OCI-LY3 (cell line): Measurements from ENCODE around the gene TLL2.

Experiments
- H2AFZ ChIP-seq: fragments of 200-600, 300-600 bp; shearing (Covaris generic); 2 replicates; pipeline ENCODE4 v1.6.0; 2014; ENCODE audit warnings: antibody characterized with exemption, low read depth, low read length
- H3K27ac ChIP-seq: fragments of 200-600, 300-600 bp; sonication (generic); 2 replicates; pipeline ENCODE4 v1.5.1; 2014; ENCODE audit warnings: mild to moderate bottlenecking, low read length, moderate library complexity, mixed read lengths
- H3K27me3 ChIP-seq: fragments of 200-600, 300-600 bp; sonication (generic); 2 replicates; pipeline ENCODE4 v1.6.1; 2014; ENCODE audit warnings: low read depth, low read length, mixed read lengths
- H3K36me3 ChIP-seq: fragments of 200-600, 300-600 bp; sonication (generic); replicated peaks from 2 replicates; pipeline ENCODE3; 2014; ENCODE audit warnings: low read depth, low read length, mixed read lengths
- H3K4me1 ChIP-seq: fragments of 300-600, 200-600 bp; sonication (generic); 2 replicates; pipeline ENCODE4 v1.6.1; 2014; ENCODE audit warnings: low read length, mixed read lengths
- H3K4me2 ChIP-seq: fragments of 200-600, 300-600 bp; sonication (generic); 2 replicates; pipeline ENCODE4 v1.6.1; 2014; ENCODE audit warnings: low read length, mixed read lengths
- H3K4me3 ChIP-seq: fragments of 300-600, 200-600 bp; sonication (generic); 2 replicates; pipeline ENCODE4 v1.5.1; 2014; ENCODE audit warnings: antibody characterized with exemption, mild to moderate bottlenecking, low read length, moderate library complexity
- H3K79me2 ChIP-seq: fragments of 300-600, 200-600 bp; shearing (Covaris generic); 2 replicates; pipeline ENCODE4 v1.6.1; 2014; ENCODE audit warnings: mild to moderate bottlenecking, low read length, mixed read lengths
- H3K9ac ChIP-seq: fragments of 300-600, 200-600 bp; shearing (Covaris generic); 2 replicates; pipeline ENCODE4 v1.6.0; 2014; ENCODE audit warnings: mild to moderate bottlenecking, low read length, moderate library complexity
- H3K9me3 ChIP-seq: fragments of 200-600, 300-600 bp; shearing (Covaris generic); 2 replicates; pipeline ENCODE4 v1.6.1; 2014; ENCODE audit warnings: low read length, mixed read lengths; ENCODE audit not compliant: insufficient read depth
- H4K20me1 ChIP-seq: fragments of 200-600, 300-600 bp; sonication (generic); 2 replicates; pipeline ENCODE4 v1.6.1; 2016; ENCODE audit warnings: low read length, mixed read lengths; ENCODE audit not compliant: insufficient read depth
- EZH2phosphoT487 ChIP-seq: fragments of 200-600 bp; shearing (Covaris generic); IDR thresholded peaks from 2 replicates; pipeline ENCODE4 v1.6.1; 2018; ENCODE audit warnings: antibody characterized with exemption, mixed run types, low read depth
- TF ChIP-seq, protein P1 (sequence below): fragments of 200-600, 300-600 bp; sonication (generic); IDR thresholded peaks from 2 replicates; pipeline ENCODE4 v1.5.1; 2014; ENCODE audit warnings: antibody characterized with exemption, low read length, low read depth

TLL2 gene

DNA sequence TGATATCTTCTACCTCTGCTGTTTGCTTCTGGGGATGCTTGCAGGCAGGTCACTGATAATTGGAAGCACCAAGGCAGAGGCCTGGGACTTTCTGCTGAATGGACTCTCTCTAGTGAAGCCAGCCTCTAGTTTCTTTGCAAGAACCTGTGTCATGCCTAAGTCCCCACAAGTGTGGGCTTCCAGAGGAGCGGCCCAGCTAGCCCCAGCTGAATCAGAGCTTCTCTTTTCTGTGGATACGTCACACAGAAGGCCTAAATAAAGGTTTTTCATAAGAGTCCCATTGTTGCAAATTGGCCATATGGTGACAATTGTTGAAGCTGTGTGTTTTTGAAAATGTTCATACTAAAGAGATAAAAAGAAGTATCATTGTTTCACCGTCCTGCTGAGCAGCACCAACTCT lies 148.2 kb downstream of the TLL2 start:
- Histone ChIP-seq H3K4me3 (no peak overlapping the region), H3K36me3 (no peaks in the 10 kb centered on the region), H3K79me2 (no peaks in the 10 kb centered on the region), H3K9me3 (no peaks in the 10 kb centered on the region), H3K4me1 (no peaks in the 10 kb centered on the region), H3K9ac (no peak overlapping the region), H3K4me2 (no peak overlapping the region), H2AFZ (no peak overlapping the region), H4K20me1 (no peaks in the 10 kb centered on the region), H3K27ac (no peak overlapping the region), H3K27me3 (no peaks in the 10 kb centered on the region; the same call in 1 of the 2 replicates)
- TF ChIP-seq EZH2phosphoT487 = no peak
- TF ChIP-seq, protein P1, sequence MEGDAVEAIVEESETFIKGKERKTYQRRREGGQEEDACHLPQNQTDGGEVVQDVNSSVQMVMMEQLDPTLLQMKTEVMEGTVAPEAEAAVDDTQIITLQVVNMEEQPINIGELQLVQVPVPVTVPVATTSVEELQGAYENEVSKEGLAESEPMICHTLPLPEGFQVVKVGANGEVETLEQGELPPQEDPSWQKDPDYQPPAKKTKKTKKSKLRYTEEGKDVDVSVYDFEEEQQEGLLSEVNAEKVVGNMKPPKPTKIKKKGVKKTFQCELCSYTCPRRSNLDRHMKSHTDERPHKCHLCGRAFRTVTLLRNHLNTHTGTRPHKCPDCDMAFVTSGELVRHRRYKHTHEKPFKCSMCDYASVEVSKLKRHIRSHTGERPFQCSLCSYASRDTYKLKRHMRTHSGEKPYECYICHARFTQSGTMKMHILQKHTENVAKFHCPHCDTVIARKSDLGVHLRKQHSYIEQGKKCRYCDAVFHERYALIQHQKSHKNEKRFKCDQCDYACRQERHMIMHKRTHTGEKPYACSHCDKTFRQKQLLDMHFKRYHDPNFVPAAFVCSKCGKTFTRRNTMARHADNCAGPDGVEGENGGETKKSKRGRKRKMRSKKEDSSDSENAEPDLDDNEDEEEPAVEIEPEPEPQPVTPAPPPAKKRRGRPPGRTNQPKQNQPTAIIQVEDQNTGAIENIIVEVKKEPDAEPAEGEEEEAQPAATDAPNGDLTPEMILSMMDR = no peak

DNA sequence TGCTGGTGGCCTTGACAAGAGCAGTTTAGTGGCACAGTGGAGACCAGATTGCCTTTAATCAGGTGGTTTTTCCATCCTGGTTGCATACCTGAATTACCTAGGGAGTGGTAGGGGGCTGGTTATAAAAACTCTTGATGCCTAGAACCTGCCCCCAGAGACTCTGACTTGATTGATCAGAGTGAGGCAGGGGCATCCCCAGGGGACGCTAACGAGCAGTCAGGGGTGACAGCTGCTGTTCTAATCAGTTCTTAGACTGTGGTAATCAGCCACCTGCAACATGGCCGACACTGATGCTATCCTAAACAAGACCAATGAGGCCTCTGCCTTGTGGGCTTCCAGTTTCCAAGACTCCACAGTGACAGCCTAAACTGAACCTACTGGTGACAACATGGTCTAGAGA lies 153.0 kb downstream of the TLL2 start:
- Histone ChIP-seq H3K4me1 (no peaks in the 10 kb centered on the region), H3K4me2 (no peak overlapping the region), H4K20me1 (no peaks in the 10 kb centered on the region), H3K9me3 (no peaks in the 10 kb centered on the region), H3K27ac (no peak overlapping the region), H2AFZ (no peak overlapping the region), H3K36me3 (no peaks in the 10 kb centered on the region), H3K4me3 (no peak overlapping the region), H3K79me2 (no peaks in the 10 kb centered on the region), H3K9ac (no peak overlapping the region), H3K27me3 (no peaks in the 10 kb centered on the region)
- TF ChIP-seq, protein P1 = no peak
- no peak for TF ChIP-seq EZH2phosphoT487

- TF ChIP-seq, protein P1 = no peak
- H3K4me2 ChIP-seq = no peak overlapping the region
- H3K9ac ChIP-seq = no peak overlapping the region
These were observed 153.4 kb downstream of the TLL2 start for GRCh38 chr10:96360331-96360730.

GRCh38 chr10:96359616-96360015 lies 154.1 kb downstream of the TLL2 start:
- no peaks in the 10 kb centered on the region for H3K79me2 ChIP-seq
- H3K4me3 ChIP-seq = no peak overlapping the region
- no peaks in the 10 kb centered on the region for H3K9me3 ChIP-seq
- H2AFZ ChIP-seq = no peak overlapping the region
- no peaks in the 10 kb centered on the region for H3K27me3 ChIP-seq
- no peak for TF ChIP-seq EZH2phosphoT487
- H4K20me1 ChIP-seq = no peaks in the 10 kb centered on the region
- H3K36me3 ChIP-seq = no peaks in the 10 kb centered on the region
- no peaks in the 10 kb centered on the region for H3K4me1 ChIP-seq
- no peak overlapping the region for H3K4me2 ChIP-seq
- no peak overlapping the region for H3K27ac ChIP-seq
- H3K9ac ChIP-seq = no peak overlapping the region

More at GRCh38 chr10:96360331-96360730, 153.4 kb downstream of the TLL2 start:
- Histone ChIP-seq H3K27me3 (no peaks in the 10 kb centered on the region), H2AFZ (no peak overlapping the region), H4K20me1 (no peaks in the 10 kb centered on the region), H3K4me1 (no peaks in the 10 kb centered on the region), H3K27ac (no peak overlapping the region), H3K79me2 (no peaks in the 10 kb centered on the region), H3K4me3 (no peak overlapping the region), H3K36me3 (no peaks in the 10 kb centered on the region), H3K9me3 (no peaks in the 10 kb centered on the region)

DNA sequence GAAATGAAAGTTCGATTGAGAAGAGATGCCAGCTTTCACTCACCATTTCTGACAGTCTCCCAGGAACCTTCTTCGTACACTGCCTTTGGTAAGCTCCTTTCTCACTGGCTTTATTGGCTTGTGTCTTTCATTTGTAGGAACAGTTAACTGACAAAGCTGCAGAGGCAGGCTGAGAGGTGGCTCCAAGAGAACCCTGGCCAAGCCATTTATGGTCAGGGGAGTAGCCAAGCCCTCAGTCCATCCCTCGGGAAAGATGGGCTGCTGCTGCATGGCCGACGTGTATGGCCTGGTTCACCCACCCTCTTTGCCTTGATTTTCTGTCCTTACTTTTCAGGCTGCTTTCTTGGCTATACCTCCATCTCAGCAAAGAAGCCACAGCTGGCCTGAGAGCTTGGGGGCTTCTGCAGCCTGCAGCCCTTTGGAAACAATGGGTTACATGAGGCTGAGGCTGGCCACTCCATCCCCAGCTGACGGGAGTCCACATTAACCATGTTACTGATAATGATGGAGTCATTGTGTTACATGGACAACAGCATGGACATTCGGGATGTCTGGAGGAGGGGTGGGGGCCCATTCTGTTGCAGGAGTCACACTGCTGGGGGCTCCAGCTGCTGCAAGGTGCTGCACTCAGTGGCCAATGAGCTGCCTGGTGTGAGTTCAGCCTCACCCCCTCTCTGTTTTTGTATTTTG lies 154.7 kb downstream of the TLL2 start, which contains the start of gene OPALIN:
Gene OPALIN, minus strand, starts transcription at position 152 of the 690 bp plus-strand sequence. Its CDS starts 106 bp downstream, at position 46.
- no peak within 1 kb of the TSS for H2AFZ ChIP-seq
- no peak for TF ChIP-seq EZH2phosphoT487
- TF ChIP-seq, protein P1 = no peak

More for the DNA sequence above, 154.7 kb downstream of the TLL2 start, which contains the start of gene OPALIN:
- Histone ChIP-seq H3K4me2 (no peak within 1 kb of the TSS), H3K4me3 (no peak within 1 kb of the TSS), H3K9me3 (no peaks in the 10 kb centered on the region), H3K36me3 (no peaks in the 10 kb centered on the region), H4K20me1 (no peaks in the 10 kb centered on the region), H3K4me1 (no peaks in the 10 kb centered on the region), H3K79me2 (no peaks in the 10 kb centered on the region), H3K27me3 (no peaks in the 10 kb centered on the region), H3K27ac (no peak within 1 kb of the TSS), H3K9ac (no peak within 1 kb of the TSS)
